Esophagus squamous epithelium (tissue), 4 donors: ENCODE results near the gene SEPTIN7.

ENCODE experiments used
- POLR2A ChIP-seq, 4 donors: fragments of 450-650 bp; IDR thresholded peaks; one replicate each; pipeline ENCODE4 v1.6.1; 2017; ENCODE audit warnings: antibody characterized with exemption in 4 of 4, mild to moderate bottlenecking in 4 of 4, moderate library complexity in 3 of 4
- TF ChIP-seq, protein P1 (sequence below), 6 experiments: fragments of 450-650 bp in 4 of 6; fragments of 200-600 bp in 2 of 6; sonication (generic) in 2 of 6; IDR thresholded peaks; one replicate each; pipeline ENCODE4 v1.5.1; 2016 to 2019; ENCODE audit warnings: antibody characterized with exemption in 6 of 6, mild to moderate bottlenecking in 4 of 6, moderate library complexity in 4 of 6

DNA sequence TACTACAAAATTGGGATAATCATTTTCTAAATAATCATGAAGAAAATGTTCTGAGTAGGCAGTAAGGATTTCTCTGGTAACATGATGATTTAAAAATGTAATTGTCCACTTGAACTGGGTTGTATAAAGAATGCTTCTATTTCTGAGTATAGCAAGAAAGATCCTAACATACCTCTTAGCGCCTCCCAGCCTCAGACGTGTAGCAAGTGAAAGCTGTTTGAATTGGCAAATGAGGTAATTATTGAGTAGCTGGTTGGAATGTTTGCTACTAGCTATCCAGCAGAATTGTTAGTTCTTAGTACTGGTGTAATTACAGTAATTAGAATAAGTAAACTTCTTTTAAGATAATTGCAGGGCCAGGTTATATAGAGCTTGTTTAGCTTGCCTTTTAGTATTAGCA lies 47.9 kb downstream of the SEPTIN7 start:
- TF ChIP-seq, protein P1, sequence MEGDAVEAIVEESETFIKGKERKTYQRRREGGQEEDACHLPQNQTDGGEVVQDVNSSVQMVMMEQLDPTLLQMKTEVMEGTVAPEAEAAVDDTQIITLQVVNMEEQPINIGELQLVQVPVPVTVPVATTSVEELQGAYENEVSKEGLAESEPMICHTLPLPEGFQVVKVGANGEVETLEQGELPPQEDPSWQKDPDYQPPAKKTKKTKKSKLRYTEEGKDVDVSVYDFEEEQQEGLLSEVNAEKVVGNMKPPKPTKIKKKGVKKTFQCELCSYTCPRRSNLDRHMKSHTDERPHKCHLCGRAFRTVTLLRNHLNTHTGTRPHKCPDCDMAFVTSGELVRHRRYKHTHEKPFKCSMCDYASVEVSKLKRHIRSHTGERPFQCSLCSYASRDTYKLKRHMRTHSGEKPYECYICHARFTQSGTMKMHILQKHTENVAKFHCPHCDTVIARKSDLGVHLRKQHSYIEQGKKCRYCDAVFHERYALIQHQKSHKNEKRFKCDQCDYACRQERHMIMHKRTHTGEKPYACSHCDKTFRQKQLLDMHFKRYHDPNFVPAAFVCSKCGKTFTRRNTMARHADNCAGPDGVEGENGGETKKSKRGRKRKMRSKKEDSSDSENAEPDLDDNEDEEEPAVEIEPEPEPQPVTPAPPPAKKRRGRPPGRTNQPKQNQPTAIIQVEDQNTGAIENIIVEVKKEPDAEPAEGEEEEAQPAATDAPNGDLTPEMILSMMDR (IDR thresholded peaks at IDR 0.05) = no peak
- TF ChIP-seq POLR2A (IDR thresholded peaks at IDR 0.05) = no peak
